K562 (cell line): ENCODE results near the gene DCAF11. TPM values are rescaled to one million over a fixed set of nuclear protein-coding genes. Genes with fewer than 3 reads are reported as not detected.

ENCODE experiments used
- ATAC-seq: fragments of 200-7000 bp; cut with Tn5 transposase; 3 replicates; pipeline ENCODE4 v1.9.1; 2020; ENCODE audit warnings: moderate library complexity
- BruUV-seq: library from RNA; stranded (reverse); fragments of 400-500 nt; replicated peaks from 2 replicates; lab custom pipeline; 2021; lab: Mats Ljungman, UMichigan
- CTCF ChIA-PET: fragments of 300-600 bp; formaldehyde crosslinking; extraction: SDS; loops from one replicate; lab custom pipeline; 2021; ENCODE audit warnings: low intra/inter-chr PET ratio; lab: Yijun Ruan, JAX
- POLR2A ChIA-PET: fragments of 300-600, 350-650 bp; sonication (Branson Sonifier 250); formaldehyde crosslinking; extraction: SDS; loops from one replicate; lab custom pipeline; 2021; ENCODE audit warnings: antibody characterized with exemption, inconsistent platforms; lab: Yijun Ruan, JAX
- DNase-seq, 4 experiments: peaks; one replicate each; pipeline versions ENCODE4 v3.0.0 to v3.0.0-alpha.2; 2011 to 2018; ENCODE audit warnings: low spot score in 3 of 4, mixed read lengths in 3 of 4; ENCODE audit errors: extremely low read depth in 1 of 4
- FAIRE-seq: peaks from 2 replicates; lab custom pipeline; 2011; peaks lifted over from hg19 to GRCh38; lab: Jason Lieb, UNC
- H2AFZ ChIP-seq: 2 replicates; pipeline ENCODE4 v1.6.0; 2011; ENCODE audit warnings: low read depth, low read length, control low read depth, inconsistent platforms
- H3K27ac ChIP-seq: fragments of 200-600 bp; 3 replicates; pipeline ENCODE4 v1.8.0; 2011; ENCODE audit warnings: low read depth, mild to moderate bottlenecking, control low read depth, inconsistent platforms, low read length, moderate library complexity, mixed read lengths; ENCODE audit errors: extremely low read depth
- H3K27me3 ChIP-seq, 2 experiments: fragments of 300-600 bp in 1 of 2; 2 replicates in 1 of 2; 3 replicates in 1 of 2; pipeline versions ENCODE4 v1.6.0 to v1.8.0; 2011; ENCODE audit warnings: inconsistent platforms in 2 of 2, low read length in 2 of 2, mild to moderate bottlenecking in 1 of 2, mixed read lengths in 1 of 2, moderate library complexity in 1 of 2; ENCODE audit not compliant: control insufficient read depth in 2 of 2, insufficient read depth in 2 of 2
- H3K36me3 ChIP-seq: fragments of 300-600 bp; 3 replicates; pipeline ENCODE4 v1.8.0; 2011; ENCODE audit warnings: mild to moderate bottlenecking, low read length, inconsistent platforms; ENCODE audit not compliant: control insufficient read depth, insufficient read depth
- H3K4me1 ChIP-seq, 2 experiments: fragments of 200-600 bp in 1 of 2; replicated peaks in 1 of 2; 2 replicates in 1 of 2; 3 replicates in 1 of 2; pipeline versions ENCODE4 v1.5.1 to v1.8.0; 2011; ENCODE audit warnings: inconsistent platforms in 2 of 2, low read length in 2 of 2, mild to moderate bottlenecking in 1 of 2, mixed read lengths in 1 of 2, moderate library complexity in 1 of 2; ENCODE audit not compliant: control insufficient read depth in 2 of 2, insufficient read depth in 2 of 2
- H3K4me2 ChIP-seq: 2 replicates; pipeline ENCODE4 v1.6.1; 2011; ENCODE audit warnings: low read length, control low read depth, inconsistent platforms, mixed read lengths; ENCODE audit not compliant: insufficient read depth
- H3K4me3 ChIP-seq: fragments of 200-600 bp; sonication (generic), shearing (Covaris generic); 2 replicates; pipeline ENCODE4 v1.5.1; 2016; ENCODE audit warnings: control low read depth, inconsistent platforms
- H3K79me2 ChIP-seq: fragments of 200-600 bp; 3 replicates; pipeline ENCODE4 v1.8.0; 2011; ENCODE audit warnings: low read length, inconsistent platforms; ENCODE audit not compliant: control insufficient read depth, insufficient read depth
- H3K9ac ChIP-seq, 2 experiments: 2 replicates each; pipeline versions ENCODE4 v1.6.0 to v1.6.1; 2011; ENCODE audit warnings: low read depth in 2 of 2, low read length in 2 of 2, control low read depth in 1 of 2, inconsistent platforms in 1 of 2, mild to moderate bottlenecking in 1 of 2, mixed read lengths in 1 of 2; ENCODE audit not compliant: insufficient read depth in 1 of 2
- H3K9me1 ChIP-seq: one replicate; pipeline ENCODE4 v1.6.0; 2011; ENCODE audit warnings: inconsistent platforms, mild to moderate bottlenecking, low read length, moderate library complexity; ENCODE audit not compliant: control insufficient read depth, insufficient read depth
- H3K9me3 ChIP-seq: replicated peaks from 2 replicates; pipeline ENCODE4 v1.5.1; 2011; ENCODE audit warnings: low read depth, low read length, inconsistent platforms; ENCODE audit not compliant: control insufficient read depth, insufficient read depth
- H4K20me1 ChIP-seq: replicated peaks from 2 replicates; pipeline ENCODE4 v1.6.1; 2011; ENCODE audit warnings: low read length, inconsistent platforms, mixed read lengths; ENCODE audit not compliant: control insufficient read depth, insufficient read depth
- BRCA1 ChIP-seq, 2 experiments: fragments of 450-650 bp in 1 of 2; sonication (generic) in 1 of 2; formaldehyde crosslinking in 1 of 2; IDR thresholded peaks; 2 replicates each; pipeline versions ENCODE4 v1.5.0 to v1.6.1; 2017 to 2020; ENCODE audit warnings: mild to moderate bottlenecking in 1 of 2, missing genetic modification reagents in 1 of 2
- CC2D1A ChIP-seq: fragments of 450-650 bp; IDR thresholded peaks from 2 replicates; pipeline ENCODE4 v1.6.1; 2017; ENCODE audit warnings: mild to moderate bottlenecking
- DDX20 ChIP-seq: fragments of 450-650 bp; IDR thresholded peaks from 2 replicates; pipeline ENCODE4 v1.6.1; 2016; ENCODE audit warnings: missing genetic modification characterization, low read depth, mild to moderate bottlenecking, missing compliant biosample characterization, moderate library complexity
- E2F8 ChIP-seq: fragments of 450-650 bp; IDR thresholded peaks from 2 replicates; pipeline ENCODE4 v1.7.1; 2018; ENCODE audit warnings: mild to moderate bottlenecking, low read depth; ENCODE audit not compliant: partially characterized antibody
- FOXJ2 ChIP-seq: fragments of 200-800 bp; sonication (Bioruptor generic); IDR thresholded peaks from 2 replicates; pipeline ENCODE4 v1.6.1; 2016; ENCODE audit warnings: missing genetic modification characterization, missing compliant biosample characterization
- FOXJ3 ChIP-seq: sonication (generic); formaldehyde crosslinking; IDR thresholded peaks from 2 replicates; pipeline ENCODE4 v1.4.0; 2020; ENCODE audit warnings: mild to moderate bottlenecking, missing genetic modification reagents
- HDGF ChIP-seq: fragments of 450-650 bp; IDR thresholded peaks from 2 replicates; pipeline ENCODE4 v1.6.1; 2016
- HEY1 ChIP-seq: fragments of 250-450 bp; sonication (Bioruptor Pico); IDR thresholded peaks from 2 replicates; pipeline ENCODE4 v1.5.0; 2020; ENCODE audit warnings: mild to moderate bottlenecking, moderate library complexity, borderline replicate concordance
- MCM7 ChIP-seq, 2 experiments: fragments of 450-650 bp; IDR thresholded peaks; 2 replicates each; pipeline ENCODE4 v1.6.1; 2016 to 2018
- MECOM ChIP-seq: fragments of 250-450 bp; sonication (Bioruptor Pico); IDR thresholded peaks from 2 replicates; pipeline ENCODE4 v1.8.0; 2022; ENCODE audit warnings: inconsistent platforms
- NEUROD1 ChIP-seq: fragments of 150-350 bp; IDR thresholded peaks from 2 replicates; pipeline ENCODE4 v1.6.1; 2014; ENCODE audit warnings: borderline replicate concordance, low read length, low read depth; ENCODE audit not compliant: partially characterized antibody
- PPARD ChIP-seq: fragments of 250-450 bp; sonication (Bioruptor Pico); IDR thresholded peaks from 2 replicates; pipeline ENCODE4 v1.8.0; 2022; ENCODE audit warnings: inconsistent platforms, mild to moderate bottlenecking, moderate library complexity
- RBM22 ChIP-seq: fragments of 200-400 bp; formaldehyde crosslinking; IDR thresholded peaks from 2 replicates; pipeline ENCODE4 v1.6.1; 2018; ENCODE audit warnings: low read length, low read depth; ENCODE audit not compliant: poor library complexity, severe bottlenecking
- STAT5B ChIP-seq: fragments of 250-450 bp; sonication (Bioruptor Pico); IDR thresholded peaks from 2 replicates; pipeline ENCODE4 v1.8.0; 2021; ENCODE audit warnings: mild to moderate bottlenecking, inconsistent platforms
- ZBTB5 ChIP-seq: fragments of 450-650 bp; IDR thresholded peaks from 2 replicates; pipeline ENCODE4 v1.6.1; 2017; ENCODE audit warnings: antibody characterized with exemption
- ZNF143 ChIP-seq: sonication (generic); formaldehyde crosslinking; IDR thresholded peaks from 2 replicates; pipeline ENCODE4 v1.9.0; 2022; ENCODE audit warnings: mild to moderate bottlenecking, missing genetic modification reagents
- ZNF445 ChIP-seq: fragments of 250-450 bp; sonication (Bioruptor Pico); IDR thresholded peaks from 2 replicates; pipeline ENCODE4 v1.4.0; 2020; ENCODE audit warnings: low read depth, mild to moderate bottlenecking, moderate library complexity
- WGBS: fragments of 100-300 bp; shearing (Covaris generic); methylation state at CpG from one replicate; pipeline ENCODE4 v1.1.6; 2016; ENCODE audit warnings: low coverage, mixed read lengths; ENCODE audit not compliant: insufficient coverage; ENCODE audit errors: missing lambda C conversion rate; 5-methylcytosine and 5-hydroxymethylcytosine counted together
- in situ Hi-C: fragments of 300-500 bp; cut with MboI; formaldehyde crosslinking; loops from 4 replicates; pipeline ENCODE4 v1.15.0; 2018; ENCODE audit warnings: inconsistent platforms, mixed read lengths
- intact Hi-C: fragments of 100-400 bp; cut with micrococcal nuclease; formaldehyde crosslinking; loops from 2 replicates; pipeline ENCODE4 v1.14.2; 2022
- polyA plus RNA-seq, 8 experiments: library from polyadenylated mRNA; depleted of rRNA in 4 of 8; stranded (reverse) in 5 of 8; unstranded in 3 of 8; fragments of >200 nt; fragmentation: Nextera tagmentation in 2 of 8; fragmentation: Illumina TruSeq in 1 of 8; extraction: Ambion mirVana in 2 of 8; extraction: Trizol in 1 of 8; gene quantifications; 2 replicates each; pipeline versions ENCODE4 v1.2.1 to v1.2.3, GENCODE V29; 2011 to 2014; ENCODE audit warnings: inconsistent platforms in 1 of 8, missing spikeins in 1 of 8
- total RNA-seq, 7 experiments: library from RNA; depleted of rRNA in 6 of 7; stranded (reverse); fragments of >200 nt in 6 of 7; fragmentation: Illumina TruSeq in 2 of 7; extraction: Trizol in 2 of 7; gene quantifications; 2 replicates each; pipeline versions ENCODE4 v1.2.1 to v1.2.3, GENCODE V29; 2011 to 2021; ENCODE audit warnings: low replicate concordance in 1 of 7

Gene DCAF11
- total and polyA plus RNA-seq, 9 of the 15 experiments (the other 6 are each of a cell fraction or from before 2014, with no cell fraction given), result 8.5 to 46.2 (median 36.4) TPM

DNA sequence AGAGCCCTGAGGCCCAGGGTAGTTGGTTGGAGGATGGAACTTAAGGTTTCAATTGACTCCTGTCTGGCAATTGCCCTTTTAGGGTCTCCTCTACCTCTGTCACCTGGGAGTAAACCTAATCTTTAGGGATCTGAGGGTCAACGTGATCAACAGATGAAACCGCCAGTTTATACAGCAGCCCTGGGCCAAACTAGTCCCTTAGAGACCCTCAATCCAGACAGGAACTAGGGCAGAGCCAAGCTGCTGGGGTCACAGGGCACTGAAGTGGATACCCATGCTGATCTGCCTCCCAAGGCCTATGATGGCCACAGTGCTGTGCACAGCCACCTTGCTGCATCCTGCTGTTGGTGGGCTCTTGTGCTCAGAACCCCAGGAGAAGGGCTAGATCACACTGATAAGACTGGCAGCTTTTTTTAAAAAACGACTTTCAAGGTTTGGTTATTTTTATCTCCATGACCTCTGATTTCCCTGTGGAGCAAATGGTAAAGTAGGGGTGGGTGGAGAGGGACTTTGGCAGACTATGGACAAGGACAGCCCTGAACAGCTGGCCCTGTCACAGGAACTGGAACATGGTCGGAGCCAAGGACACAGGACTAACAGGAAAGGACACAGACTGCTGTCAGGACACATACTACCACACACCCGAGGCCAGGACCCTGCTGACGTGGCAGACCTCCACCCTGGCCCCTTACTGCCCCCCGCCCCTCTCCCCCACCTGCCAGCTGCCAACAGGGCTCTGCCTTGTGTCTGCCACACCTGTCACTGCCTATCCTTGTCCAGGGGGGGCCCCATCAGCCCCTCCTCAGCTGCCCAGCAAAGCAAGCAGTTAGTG lies 16.4 kb downstream of the DCAF11 start:
- no TSS peak for BruUV-seq
- ChIA-PET POLR2A (interaction anchor here (0.6 to 0.7 kb wide), 3 partner anchors 10 to 139 kb away, joined by 3 read pairs; no protein-coding TSS in a partner anchor), CTCF (no interaction called here)
- DNase-seq (no peak), FAIRE-seq (no peak), ATAC-seq (no peak)
- Histone ChIP-seq H3K4me2 (no peak overlapping the region), H3K27me3 (no peaks in the 10 kb centered on the region), H2AFZ (no peak overlapping the region), H3K36me3 (no peaks in the 10 kb centered on the region), H4K20me1 (no peaks in the 10 kb centered on the region), H3K4me3 (no peak overlapping the region), H3K27ac (no peak overlapping the region), H3K9ac (peak overlapping the region in 1 of 2 experiments; percentile 64; a peak in 2 of 4 replicates), H3K4me1 (peaks cover 4 to 18% of the 10 kb centered on the region in 2 experiments; a peak in 4 of 5 replicates), H3K9me1 (no peaks in the 10 kb centered on the region), H3K79me2 (no peaks in the 10 kb centered on the region), H3K9me3 (no peaks in the 10 kb centered on the region)
- in situ Hi-C loops, result no loop called here
- intact Hi-C loops, result no loop called here
- 20% methylated on average over 5 of the region's 7 CpGs for WGBS
- TF ChIP-seq DDX20 (tag) (no peak), ZNF143 (no peak), MECOM (CRISPR knock-in tag) (no peak), FOXJ2 (tag) (no peak), CC2D1A (no peak), BRCA1 (IDR thresholded peaks at IDR 0.05) (no peak), BRCA1 (CRISPR knock-in tag; IDR thresholded peaks at IDR 0.05) (no peak), STAT5B (CRISPR knock-in tag) (no peak), HDGF (no peak), NEUROD1 (no peak), HEY1 (CRISPR knock-in tag) (no peak), PPARD (CRISPR knock-in tag) (no peak), ZBTB5 (no peak), MCM7 (IDR thresholded peaks at IDR 0.05) (no peak), FOXJ3 (CRISPR knock-in tag) (no peak), E2F8 (no peak), ZNF445 (CRISPR knock-in tag) (no peak), RBM22 (no peak)
